ENCODE data around the gene SERPINA3. TPM values are rescaled to one million over a fixed set of nuclear protein-coding genes. Genes with fewer than 3 reads are reported as not detected.

SERPINA3 gene
- total RNA-seq, 4 donors from 2014 or later, result 71.8 to 284 (median 255) TPM

GRCh38 chr14:94583557-94583956 is 28.6 kb upstream of the SERPINA3 start:
- no peak for TF ChIP-seq POLR2A (IDR thresholded peaks at IDR 0.05; ENCODE audit: low read depth)
- no peak for TF ChIP-seq POLR2AphosphoS5 (IDR thresholded peaks at IDR 0.05)
- TF ChIP-seq EP300 (IDR thresholded peaks at IDR 0.05), result no peak
- no peak for TF ChIP-seq CTCF (IDR thresholded peaks at IDR 0.05)
- WGBS, result 90% methylated on average over 4 of the region's 4 CpGs

DNA sequence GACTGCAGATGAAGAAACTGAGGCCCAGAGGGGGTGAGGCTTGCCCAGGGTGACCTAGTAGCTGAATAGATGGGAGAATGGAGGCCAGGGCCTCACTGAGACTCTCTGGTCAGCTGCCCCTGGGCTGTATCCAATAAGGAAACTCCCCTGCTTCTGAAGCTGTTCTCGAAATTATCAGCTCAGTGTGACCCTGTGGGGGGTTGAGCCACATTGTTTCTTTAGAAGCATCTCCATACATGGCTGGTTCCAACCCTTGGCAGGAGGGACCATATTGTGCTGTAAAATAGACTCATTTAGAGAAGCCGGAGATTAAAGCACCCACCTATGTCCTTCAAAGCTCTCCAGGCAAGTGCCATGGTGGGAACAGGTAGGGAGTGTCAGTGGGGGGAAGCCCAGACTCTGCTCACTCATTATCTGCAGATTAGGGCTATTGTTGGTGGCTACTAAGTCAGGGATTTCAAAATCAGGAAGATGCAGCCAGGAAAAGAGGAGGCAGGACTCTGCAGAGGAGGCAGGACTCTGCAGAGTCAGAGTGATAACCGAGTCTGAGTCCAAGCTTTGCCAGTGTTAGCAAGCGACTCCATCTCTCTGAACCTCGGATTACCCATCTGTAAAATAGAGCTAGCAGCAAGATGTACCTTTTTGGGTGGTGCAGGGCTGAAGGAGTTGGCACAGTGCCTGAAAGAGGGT is 27.5 kb upstream of the SERPINA3 start:
- intact Hi-C loops (cut with DNase I), result no loop called here
- WGBS, result 81% methylated on average over 4 of the region's 5 CpGs
- Histone ChIP-seq H3K4me1 (peaks cover 6 to 21% (median 11%) of the 10 kb centered on the region in 4 donors), H3K9me3 (no peaks in the 10 kb centered on the region), H3K4me3 (no peak overlapping the region), H3K36me3 (no peaks in the 10 kb centered on the region), H3K27me3 (no peaks in the 10 kb centered on the region), H3K27ac (replicated peaks in 1 of 4) (no peak overlapping the region)
- DNase-seq (ENCODE audit: extremely low spot score), result no peak
- TF ChIP-seq EP300 (IDR thresholded peaks at IDR 0.05), result no peak

More at GRCh38 chr14:94583557-94583956, 28.6 kb upstream of the SERPINA3 start:
- Histone ChIP-seq H3K27me3 (no peaks in the 10 kb centered on the region), H3K36me3 (no peaks in the 10 kb centered on the region), H3K4me3 (no peak overlapping the region), H3K4me1 (peaks cover 6 to 21% (median 11%) of the 10 kb centered on the region in 4 donors), H3K9me3 (no peaks in the 10 kb centered on the region), H3K27ac (replicated peaks in 1 of 4) (no peak overlapping the region)
- DNase-seq (ENCODE audit: extremely low spot score), result no peak
- intact Hi-C loops (cut with DNase I), result no loop called here

- Histone ChIP-seq H3K4me3 (no peak overlapping the region), H3K27me3 (no peaks in the 10 kb centered on the region), H3K36me3 (no peaks in the 10 kb centered on the region), H3K27ac (replicated peaks in 1 of 4) (no peak overlapping the region), H3K9me3 (no peaks in the 10 kb centered on the region), H3K4me1 (peaks cover 0 to 12% (median 2%) of the 10 kb centered on the region in 4 donors)
- WGBS, result 90% methylated on average over 4 of the region's 4 CpGs
- TF ChIP-seq POLR2A (IDR thresholded peaks at IDR 0.05; ENCODE audit: low read depth) (no peak), POLR2AphosphoS5 (IDR thresholded peaks at IDR 0.05) (no peak), EP300 (IDR thresholded peaks at IDR 0.05) (no peak), CTCF (IDR thresholded peaks at IDR 0.05) (no peak)
- intact Hi-C loops (cut with DNase I), result no loop called here
- no peak for DNase-seq (ENCODE audit: extremely low spot score)
Observed at GRCh38 chr14:94586635-94587034, 25.6 kb upstream of the SERPINA3 start.

- intact Hi-C loops (cut with DNase I), result no loop called here
- WGBS, result 68% methylated on average over 4 of the region's 4 CpGs
- TF ChIP-seq POLR2A (IDR thresholded peaks at IDR 0.05; ENCODE audit: low read depth), result no peak
- no peak for TF ChIP-seq POLR2AphosphoS5 (IDR thresholded peaks at IDR 0.05)
- TF ChIP-seq EP300 (IDR thresholded peaks at IDR 0.05), result no peak
- TF ChIP-seq CTCF (IDR thresholded peaks at IDR 0.05), result no peak
- Histone ChIP-seq H3K9me3 (no peaks in the 10 kb centered on the region), H3K27ac (replicated peaks in 1 of 4) (no peak overlapping the region), H3K4me3 (no peak overlapping the region), H3K36me3 (no peaks in the 10 kb centered on the region), H3K4me1 (no peaks in the 10 kb centered on the region), H3K27me3 (no peaks in the 10 kb centered on the region)
- no peak for DNase-seq (ENCODE audit: extremely low spot score)
Observed at GRCh38 chr14:94588311-94588710, 23.9 kb upstream of the SERPINA3 start.

DNA sequence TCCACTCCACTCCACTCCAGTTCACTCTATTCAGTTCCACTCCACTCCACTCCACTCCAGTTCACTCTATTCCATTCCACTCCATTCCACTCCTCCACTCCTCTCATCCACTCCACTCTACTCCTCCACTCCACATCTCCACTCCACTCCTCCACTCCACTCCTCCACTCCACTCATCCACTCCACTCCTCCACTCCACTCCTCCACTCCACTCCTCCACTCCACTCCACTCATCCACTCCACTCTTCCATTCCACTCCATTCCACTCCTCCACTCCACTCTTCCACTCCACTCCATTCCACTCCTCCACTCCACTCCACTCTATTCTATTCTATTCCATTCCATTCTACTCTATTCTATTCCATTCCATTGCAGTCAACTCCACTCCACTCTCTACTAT is 21.1 kb upstream of the SERPINA3 start:
- no peak for DNase-seq (ENCODE audit: extremely low spot score)
- peaks cover 0 to 4% (median 0%) of the 10 kb centered on the region in 4 donors for H3K4me1 ChIP-seq
- TF ChIP-seq EP300 (IDR thresholded peaks at IDR 0.05) (no peak), POLR2A (IDR thresholded peaks at IDR 0.05; ENCODE audit: low read depth) (no peak), CTCF (IDR thresholded peaks at IDR 0.05) (no peak), POLR2AphosphoS5 (IDR thresholded peaks at IDR 0.05) (no peak)
- H3K9me3 ChIP-seq, result no peaks in the 10 kb centered on the region
- peaks cover 0 to 4% (median 0%) of the 10 kb centered on the region in 4 donors for H3K27me3 ChIP-seq
- no peak overlapping the region for H3K27ac ChIP-seq (replicated peaks in 1 of 4)
- intact Hi-C loops (cut with DNase I), result no loop called here
- H3K4me3 ChIP-seq, result no peak overlapping the region
- H3K36me3 ChIP-seq, result no peaks in the 10 kb centered on the region
